ENCODE data around the gene DIAPH3.

Gene DIAPH3

GRCh38 chr13:59696271-59696670 lies 467.5 kb downstream of the DIAPH3 start:
- TF ChIP-seq CTCF (IDR thresholded peaks at IDR 0.05; ENCODE audit: control extremely low read depth, extremely low read depth, low read depth, missing control alignments), result no peak
- CTCF ChIA-PET, result interaction anchor here (1.0 to 1.5 kb wide), 3 partner anchors 10 to 16 kb away, joined by 3 to 9 read pairs (median 3); no protein-coding TSS in a partner anchor
- DNase-seq (ENCODE audit: extremely low spot score), result no peak
- POLR2A ChIA-PET, result no interaction called here

GRCh38 chr13:59691501-59692066 lies 472.1 kb downstream of the DIAPH3 start:
- no peak for TF ChIP-seq CTCF (IDR thresholded peaks at IDR 0.05; ENCODE audit: control extremely low read depth, extremely low read depth, low read depth, missing control alignments)
- no peak for DNase-seq (ENCODE audit: extremely low spot score)
- ChIA-PET POLR2A (no interaction called here), CTCF (interaction anchor here (0.8 to 3.4 kb wide), 4 partner anchors 11 to 215 kb away, joined by 3 to 26 read pairs (median 3); no protein-coding TSS in a partner anchor)

- CTCF ChIA-PET, result interaction anchor here (1.0 to 3.4 kb wide), 4 partner anchors 9 to 216 kb away, joined by 3 to 26 read pairs (median 3); no protein-coding TSS in a partner anchor
- DNase-seq (ENCODE audit: extremely low spot score), result no peak
- POLR2A ChIA-PET, result no interaction called here
These were observed 472.7 kb downstream of the DIAPH3 start for GRCh38 chr13:59690857-59691500.

GRCh38 chr13:59689057-59689456 lies 474.7 kb downstream of the DIAPH3 start:
- no peak for TF ChIP-seq CTCF (IDR thresholded peaks at IDR 0.05; ENCODE audit: control extremely low read depth, extremely low read depth, low read depth, missing control alignments)
- no peak for DNase-seq (ENCODE audit: extremely low spot score)
- ChIA-PET CTCF (interaction anchor here (2.6 to 3.4 kb wide), 2 partner anchors 8 to 10 kb away, joined by 8 to 26 read pairs; no protein-coding TSS in a partner anchor), POLR2A (no interaction called here)

More at GRCh38 chr13:59690857-59691500, 472.7 kb downstream of the DIAPH3 start:
- no peak for TF ChIP-seq CTCF (IDR thresholded peaks at IDR 0.05; ENCODE audit: control extremely low read depth, extremely low read depth, low read depth, missing control alignments)

GRCh38 chr13:59686798-59687394 lies 476.8 kb downstream of the DIAPH3 start:
- no peak for TF ChIP-seq CTCF (IDR thresholded peaks at IDR 0.05; ENCODE audit: control extremely low read depth, extremely low read depth, low read depth, missing control alignments)
- POLR2A ChIA-PET, result no interaction called here
- no peak for DNase-seq (ENCODE audit: extremely low spot score)
- CTCF ChIA-PET, result interaction anchor here (1.0 to 2.1 kb wide), 4 partner anchors 9 to 220 kb away, joined by 3 to 5 read pairs (median 3); no protein-coding TSS in a partner anchor

GRCh38 chr13:59684105-59684504 lies 479.6 kb downstream of the DIAPH3 start:
- CTCF ChIA-PET, result interaction anchor here (1.0 to 8.5 kb wide), 7 partner anchors 14 to 744 kb away, joined by 3 to 57 read pairs (median 5); no protein-coding TSS in a partner anchor
- POLR2A ChIA-PET, result no interaction called here
- DNase-seq (ENCODE audit: extremely low spot score), result no peak
- no peak for TF ChIP-seq CTCF (IDR thresholded peaks at IDR 0.05; ENCODE audit: control extremely low read depth, extremely low read depth, low read depth, missing control alignments)

All from GM10248 (cell line).